Vagina (tissue), 2 donors: ENCODE data around the gene C14orf119. TPM values are rescaled to one million over a fixed set of nuclear protein-coding genes. Genes with fewer than 3 reads are reported as not detected.

Source experiments
- DNase-seq, 2 donors: peaks; one replicate each; pipeline ENCODE4 v3.0.0-alpha.2; 2017; ENCODE audit errors: extremely low spot score in 2 of 2
- H3K27ac ChIP-seq: fragments of 200-600 bp; sonication (generic); one replicate; pipeline ENCODE4 v1.5.1; 2019
- H3K27me3 ChIP-seq: fragments of 200-600 bp; sonication (generic); one replicate; pipeline ENCODE4 v1.5.1; 2019
- H3K36me3 ChIP-seq, 2 donors: fragments of 200-600 bp; sonication (generic); one replicate each; pipeline ENCODE4 v1.5.1; 2017 to 2019
- H3K4me1 ChIP-seq: fragments of 200-600 bp; sonication (generic); one replicate; pipeline ENCODE4 v1.5.1; 2019
- H3K4me3 ChIP-seq, 2 donors: fragments of 200-600 bp; sonication (generic); 1 replicate in 1 of 2; 2 replicates in 1 of 2; pipeline ENCODE4 v1.5.1; 2016 to 2019
- H3K9me3 ChIP-seq: fragments of 200-600 bp; sonication (generic); one replicate; pipeline ENCODE4 v1.5.1; 2019
- CTCF ChIP-seq, 3 experiments: fragments of 450-650 bp in 2 of 3; fragments of 200-600 bp in 1 of 3; sonication (generic) in 1 of 3; IDR thresholded peaks; one replicate each; pipeline ENCODE4 v1.5.1; 2017 to 2019; ENCODE audit warnings: antibody characterized with exemption in 3 of 3, mild to moderate bottlenecking in 2 of 3, moderate library complexity in 2 of 3
- POLR2A ChIP-seq, 2 donors: fragments of 450-650 bp; IDR thresholded peaks; one replicate each; pipeline ENCODE4 v1.6.1; 2017; ENCODE audit warnings: antibody characterized with exemption in 2 of 2, mild to moderate bottlenecking in 2 of 2, moderate library complexity in 2 of 2
- POLR2AphosphoS5 ChIP-seq, 2 donors: sonication (generic); formaldehyde crosslinking; IDR thresholded peaks; one replicate each; pipeline ENCODE4 v1.9.0; 2017; ENCODE audit warnings: antibody characterized with exemption in 2 of 2, mild to moderate bottlenecking in 2 of 2, low read depth in 1 of 2; ENCODE audit not compliant: insufficient read depth in 1 of 2
- intact Hi-C: fragments of 100-400 bp; cut with DNase I; formaldehyde crosslinking; loops from one replicate; pipeline ENCODE4 v1.15.1; 2023
- total RNA-seq: library from RNA; depleted of rRNA; stranded (reverse); fragments of >200 nt; gene quantifications from one replicate; pipeline ENCODE4 v1.2.3, GENCODE V29; 2016

C14orf119 gene
- total RNA-seq, 1 donor from 2014 or later: 13.8 TPM

- intact Hi-C loops: no loop called here
- no peaks in the 10 kb centered on the region for H3K27me3 ChIP-seq
These were observed 19.3 kb downstream of the C14orf119 start for GRCh38 chr14:23114669-23115038.

GRCh38 chr14:23115039-23115731 lies 19.9 kb downstream of the C14orf119 start:
- no peaks in the 10 kb centered on the region for H3K4me1 ChIP-seq
- H3K27ac ChIP-seq: no peak overlapping the region
- TF ChIP-seq POLR2A (IDR thresholded peaks at IDR 0.05) (no peak), POLR2AphosphoS5 (IDR thresholded peaks at IDR 0.05; ENCODE audit: insufficient read depth in 1 of 2, low read depth in 1 of 2) (peak in 1 of 2 donors; percentile 30)
- no peaks in the 10 kb centered on the region for H3K27me3 ChIP-seq
- H3K36me3 ChIP-seq: no peaks in the 10 kb centered on the region
- DNase-seq: no peak
- intact Hi-C loops: no loop called here
- H3K9me3 ChIP-seq: no peaks in the 10 kb centered on the region
- H3K4me3 ChIP-seq: no peak overlapping the region

More at GRCh38 chr14:23114669-23115038, 19.3 kb downstream of the C14orf119 start:
- H3K9me3 ChIP-seq: no peaks in the 10 kb centered on the region
- no peak overlapping the region for H3K27ac ChIP-seq
- H3K36me3 ChIP-seq: no peaks in the 10 kb centered on the region
- no peaks in the 10 kb centered on the region for H3K4me1 ChIP-seq
- no peak for DNase-seq
- no peak for TF ChIP-seq POLR2A (IDR thresholded peaks at IDR 0.05)
- TF ChIP-seq CTCF (IDR thresholded peaks at IDR 0.05): no peak
- no peak for TF ChIP-seq POLR2AphosphoS5 (IDR thresholded peaks at IDR 0.05; ENCODE audit: insufficient read depth in 1 of 2, low read depth in 1 of 2)
- no peak overlapping the region for H3K4me3 ChIP-seq

- H3K4me1 ChIP-seq: peaks cover under 1% of the 10 kb centered on the region
- no peak overlapping the region for H3K27ac ChIP-seq
- intact Hi-C loops: no loop called here
- no peaks in the 10 kb centered on the region for H3K27me3 ChIP-seq
- no peak overlapping the region for H3K4me3 ChIP-seq
- TF ChIP-seq POLR2A (IDR thresholded peaks at IDR 0.05): no peak
- TF ChIP-seq CTCF (IDR thresholded peaks at IDR 0.05): no peak
- TF ChIP-seq POLR2AphosphoS5 (IDR thresholded peaks at IDR 0.05; ENCODE audit: insufficient read depth in 1 of 2, low read depth in 1 of 2): no peak
- no peaks in the 10 kb centered on the region for H3K9me3 ChIP-seq
- H3K36me3 ChIP-seq: no peaks in the 10 kb centered on the region
- DNase-seq: no peak
These were observed 20.6 kb downstream of the C14orf119 start for GRCh38 chr14:23115918-23116317.

GRCh38 chr14:23117371-23118020 lies 22.2 kb downstream of the C14orf119 start:
- H3K27ac ChIP-seq: no peak overlapping the region
- H3K27me3 ChIP-seq: no peaks in the 10 kb centered on the region
- TF ChIP-seq POLR2A (IDR thresholded peaks at IDR 0.05) (no peak), CTCF (IDR thresholded peaks at IDR 0.05) (no peak), POLR2AphosphoS5 (IDR thresholded peaks at IDR 0.05; ENCODE audit: insufficient read depth in 1 of 2, low read depth in 1 of 2) (no peak)
- intact Hi-C loops: no loop called here
- H3K36me3 ChIP-seq: no peaks in the 10 kb centered on the region
- no peak overlapping the region for H3K4me3 ChIP-seq
- H3K4me1 ChIP-seq: peaks cover 11% of the 10 kb centered on the region
- H3K9me3 ChIP-seq: no peaks in the 10 kb centered on the region
- no peak for DNase-seq

GRCh38 chr14:23118506-23119362 lies 23.4 kb downstream of the C14orf119 start, which contains the start of gene CEBPE:
CEBPE (minus strand) TSS chr14:23119255; CDS start chr14:23119091, 164 bp downstream.
- DNase-seq: no peak
- intact Hi-C loops: no loop called here
- Histone ChIP-seq H3K36me3 (no peaks in the 10 kb centered on the region), H3K4me1 (peaks cover 19% of the 10 kb centered on the region), H3K27me3 (no peaks in the 10 kb centered on the region), H3K4me3 (no peak within 1 kb of the TSS), H3K9me3 (no peaks in the 10 kb centered on the region), H3K27ac (no peak within 1 kb of the TSS)
- no peak for TF ChIP-seq CTCF (IDR thresholded peaks at IDR 0.05)
- TF ChIP-seq POLR2AphosphoS5 (IDR thresholded peaks at IDR 0.05; ENCODE audit: insufficient read depth in 1 of 2, low read depth in 1 of 2): no peak
- no peak for TF ChIP-seq POLR2A (IDR thresholded peaks at IDR 0.05)
